Sigmoid colon (tissue), 7 donors: Measurements from ENCODE around the gene OGFRL1. TPM values are rescaled to one million over a fixed set of nuclear protein-coding genes. Genes with fewer than 3 reads are reported as not detected.

Experiments used
- DNase-seq: peaks from one replicate; pipeline ENCODE4 v3.0.0-alpha.2; 2019
- H3K27ac ChIP-seq, 4 donors: fragments of 200-600 bp; sonication (generic); one replicate each; pipeline ENCODE4 v1.5.1; 2016 to 2019; ENCODE audit warnings: mild to moderate bottlenecking in 1 of 4
- H3K27me3 ChIP-seq, 3 donors: fragments of 200-600 bp; sonication (generic); one replicate each; pipeline ENCODE4 v1.5.1; 2019; ENCODE audit warnings: mild to moderate bottlenecking in 1 of 3
- H3K36me3 ChIP-seq, 4 donors: fragments of 200-600 bp; sonication (generic); one replicate each; pipeline ENCODE4 v1.5.1; 2016 to 2019
- H3K4me1 ChIP-seq, 4 donors: fragments of 200-600 bp; sonication (generic); one replicate each; pipeline ENCODE4 v1.5.1; 2017 to 2019
- H3K4me3 ChIP-seq, 4 donors: fragments of 200-600 bp; sonication (generic); one replicate each; pipeline ENCODE4 v1.5.1; 2017 to 2019; ENCODE audit warnings: mild to moderate bottlenecking in 2 of 4, moderate library complexity in 1 of 4
- H3K9me3 ChIP-seq, 4 donors: fragments of 200-600 bp in 3 of 4; sonication (generic) in 3 of 4; one replicate each; pipeline versions ENCODE4 v1.5.1 to v1.6.1; 2013 to 2019
- CTCF ChIP-seq, 4 experiments: fragments of 450-650 bp in 3 of 4; fragments of 200-600 bp in 1 of 4; IDR thresholded peaks; one replicate each; pipeline ENCODE4 v1.5.1; 2016 to 2019; ENCODE audit warnings: antibody characterized with exemption in 4 of 4, mild to moderate bottlenecking in 3 of 4, moderate library complexity in 2 of 4
- EP300 ChIP-seq, 4 donors: sonication (generic); formaldehyde crosslinking; IDR thresholded peaks; one replicate each; pipeline ENCODE4 v1.6.1; 2017; ENCODE audit warnings: antibody characterized with exemption in 4 of 4
- POLR2A ChIP-seq, 2 donors: fragments of 450-650 bp; IDR thresholded peaks; one replicate each; pipeline ENCODE4 v1.6.1; 2016; ENCODE audit warnings: antibody characterized with exemption in 2 of 2, mild to moderate bottlenecking in 2 of 2, moderate library complexity in 2 of 2
- POLR2AphosphoS5 ChIP-seq, 4 donors: sonication (generic); formaldehyde crosslinking; IDR thresholded peaks; one replicate each; pipeline ENCODE4 v1.6.1; 2017; ENCODE audit warnings: antibody characterized with exemption in 4 of 4
- WGBS, 2 donors: extraction: QIAGEN DNeasy Blood & Tissue Kit; methylation state at CpG; one replicate each; pipeline ENCODE4 v1.1.7; 2013; 5-methylcytosine and 5-hydroxymethylcytosine counted together
- intact Hi-C: fragments of 100-400 bp; cut with DNase I; formaldehyde crosslinking; loops from one replicate; pipeline ENCODE4 v1.15.1; 2023
- polyA plus RNA-seq, 3 donors: library from polyadenylated mRNA; stranded (reverse); fragments of 200-250 nt; gene quantifications; one replicate each; pipeline ENCODE4 v1.2.3, GENCODE V29; 2013
- total RNA-seq, 4 donors: library from RNA; depleted of rRNA; stranded (reverse); fragments of >200 nt; gene quantifications; one replicate each; pipeline ENCODE4 v1.1.0, GENCODE V29; 2016
- donor health status: healthy with polysubstance abuse.
- donor health status: Bipolar disorder and iron deficiency.
- donor health status: healthy.

The OGFRL1 gene
- total and polyA plus RNA-seq, 7 donors, result 3.2 to 58.5 (median 23.0) TPM

- WGBS, 2 donors, result 53 to 56% methylated on average over 3 of the region's 3 CpGs
- DNase-seq, result no peak
- Histone ChIP-seq H3K27me3 (no peaks in the 10 kb centered on the region), H3K36me3 (no peaks in the 10 kb centered on the region), H3K4me1 (no peaks in the 10 kb centered on the region), H3K9me3 (no peaks in the 10 kb centered on the region), H3K4me3 (no peak overlapping the region), H3K27ac (no peak overlapping the region)
- no peak for TF ChIP-seq POLR2A (IDR thresholded peaks at IDR 0.05)
- no peak for TF ChIP-seq EP300 (IDR thresholded peaks at IDR 0.05)
- no peak for TF ChIP-seq POLR2AphosphoS5 (IDR thresholded peaks at IDR 0.05)
- no peak for TF ChIP-seq CTCF (IDR thresholded peaks at IDR 0.05)
- intact Hi-C loops, result no loop called here
Measured at GRCh38 chr6:71268735-71269437, 19.7 kb upstream of the OGFRL1 start.

- H3K4me3 ChIP-seq, result no peak overlapping the region
- DNase-seq, result no peak
- no peak for TF ChIP-seq CTCF (IDR thresholded peaks at IDR 0.05)
- TF ChIP-seq EP300 (IDR thresholded peaks at IDR 0.05), result no peak
- no peak for TF ChIP-seq POLR2A (IDR thresholded peaks at IDR 0.05)
- no peak for TF ChIP-seq POLR2AphosphoS5 (IDR thresholded peaks at IDR 0.05)
- H3K27me3 ChIP-seq, result no peaks in the 10 kb centered on the region
- H3K27ac ChIP-seq, result no peak overlapping the region
- no peaks in the 10 kb centered on the region for H3K9me3 ChIP-seq
- intact Hi-C loops, result no loop called here
- no peaks in the 10 kb centered on the region for H3K4me1 ChIP-seq
- no peaks in the 10 kb centered on the region for H3K36me3 ChIP-seq
- 40 to 58% methylated on average over 3 of the region's 3 CpGs for WGBS, 2 donors
Measured at GRCh38 chr6:71277926-71278600, 10.5 kb upstream of the OGFRL1 start.

DNA sequence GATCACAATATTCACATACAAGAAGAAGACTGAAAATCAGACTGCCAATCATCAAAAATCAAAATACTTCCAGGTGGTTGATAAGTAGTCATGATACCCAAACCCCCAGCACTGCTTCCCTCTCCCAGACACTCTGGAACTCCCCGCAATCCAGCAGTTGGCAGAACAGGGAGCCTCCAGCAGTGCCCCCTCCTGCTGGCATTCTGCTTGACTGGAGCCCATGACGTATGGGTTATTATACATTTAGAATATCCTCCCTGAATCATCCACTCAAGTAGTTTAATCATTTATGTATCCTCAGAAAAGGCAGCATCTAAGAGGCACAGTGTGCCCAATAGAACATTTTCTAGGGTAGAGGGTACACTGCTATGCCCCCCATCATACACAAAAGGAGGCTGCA is 9.3 kb upstream of the OGFRL1 start:
- WGBS, 2 donors, result 75 to 83% methylated on average over 2 of the region's 2 CpGs
- no peaks in the 10 kb centered on the region for H3K36me3 ChIP-seq
- H3K4me1 ChIP-seq, result no peaks in the 10 kb centered on the region
- H3K9me3 ChIP-seq, result no peaks in the 10 kb centered on the region
- no peak for TF ChIP-seq EP300 (IDR thresholded peaks at IDR 0.05)
- no peak for TF ChIP-seq POLR2A (IDR thresholded peaks at IDR 0.05)
- TF ChIP-seq CTCF (IDR thresholded peaks at IDR 0.05), result no peak
- no peak for TF ChIP-seq POLR2AphosphoS5 (IDR thresholded peaks at IDR 0.05)
- no peak for DNase-seq
- no peaks in the 10 kb centered on the region for H3K27me3 ChIP-seq
- intact Hi-C loops, result no loop called here
- no peak overlapping the region for H3K27ac ChIP-seq
- no peak overlapping the region for H3K4me3 ChIP-seq

DNA sequence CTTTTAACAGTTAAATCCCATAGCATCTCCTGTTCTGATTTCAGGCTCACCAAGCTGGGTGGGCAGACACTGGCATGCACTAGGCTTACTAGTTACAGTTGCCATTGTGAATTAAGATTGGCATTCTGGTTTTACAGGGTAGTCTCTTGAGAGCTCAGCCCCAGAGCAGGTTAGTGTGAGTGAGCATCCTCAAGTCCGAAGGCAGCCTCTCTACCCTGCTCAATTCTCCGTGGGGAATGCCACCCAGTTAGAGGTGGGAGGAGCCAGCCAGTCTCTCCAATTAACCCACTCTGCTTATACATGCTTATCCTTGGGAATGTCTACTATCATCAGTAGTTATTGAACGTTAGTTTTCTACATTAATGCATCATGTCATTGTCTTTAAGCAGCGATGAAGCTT is 8.9 kb upstream of the OGFRL1 start:
- Histone ChIP-seq H3K4me1 (no peaks in the 10 kb centered on the region), H3K36me3 (no peaks in the 10 kb centered on the region), H3K27me3 (no peaks in the 10 kb centered on the region), H3K9me3 (no peaks in the 10 kb centered on the region), H3K27ac (no peak overlapping the region), H3K4me3 (no peak overlapping the region)
- intact Hi-C loops, result no loop called here
- no peak for DNase-seq
- no peak for TF ChIP-seq CTCF (IDR thresholded peaks at IDR 0.05)
- TF ChIP-seq POLR2A (IDR thresholded peaks at IDR 0.05), result no peak
- no peak for TF ChIP-seq POLR2AphosphoS5 (IDR thresholded peaks at IDR 0.05)
- no peak for TF ChIP-seq EP300 (IDR thresholded peaks at IDR 0.05)
- WGBS, 2 donors, result 61 to 78% methylated on average over 4 of the region's 4 CpGs
